D341Med (cell line): ENCODE results near the gene CXCL6.

Experiments used
- DNase-seq: peaks from one replicate; pipeline ENCODE4 v3.0.0; 2012; ENCODE audit warnings: low spot score

The CXCL6 gene

DNA sequence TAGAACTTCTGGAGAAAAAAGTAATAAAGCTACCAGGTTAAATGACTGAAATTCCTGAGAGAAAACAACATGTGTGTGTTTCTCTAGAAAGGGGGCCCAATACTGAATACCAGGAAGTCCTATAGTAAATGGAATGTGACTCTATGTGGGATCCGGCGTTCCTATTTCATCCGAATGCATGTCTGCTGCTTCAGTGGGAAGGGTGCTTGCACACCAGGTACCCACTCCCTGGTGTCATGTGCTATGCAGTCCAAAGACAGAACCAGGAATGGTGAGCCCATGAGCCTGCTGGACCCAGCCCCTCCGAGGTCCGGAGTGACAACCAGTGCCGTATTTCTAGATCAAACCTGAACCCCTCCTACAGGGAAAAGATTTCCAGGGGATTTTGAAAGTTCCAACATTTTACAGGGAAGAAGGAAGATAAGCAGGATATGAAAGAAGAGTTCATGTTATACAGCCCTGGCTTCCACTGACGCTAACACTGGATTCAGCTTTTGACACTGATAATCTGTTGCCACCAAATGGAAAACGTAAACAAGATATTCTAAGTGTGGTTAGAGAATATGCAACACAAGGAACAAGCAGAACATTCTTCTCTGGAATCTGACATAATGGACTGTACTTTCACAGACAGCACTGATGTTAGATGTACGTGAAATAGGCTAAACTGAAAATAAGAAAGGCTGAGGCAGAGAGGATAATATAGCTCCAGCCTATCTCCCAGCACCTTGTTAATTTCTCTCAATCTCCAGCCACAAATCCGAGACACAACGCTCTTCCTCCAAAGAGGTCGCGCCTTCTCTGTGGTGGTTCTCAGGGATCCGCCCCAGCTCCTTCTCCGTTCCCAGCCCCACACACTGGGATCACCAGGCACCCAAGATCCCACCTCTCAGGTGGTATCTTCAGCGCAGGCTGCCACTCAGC, 32.0 kb downstream of the CXCL6 start:
- DNase-seq = no peak

GRCh38 chr4:73869130-73870055, 32.9 kb downstream of the CXCL6 start, which contains the start of gene CXCL1:
Gene CXCL1 (plus strand): TSS chr4:73869393. CDS start chr4:73869471, 78 bp downstream.
- DNase-seq = peak; percentile 44

- DNase-seq = no peak
Measured at GRCh38 chr4:73870260-73870659, 33.8 kb downstream of the CXCL6 start.

GRCh38 chr4:73870768-73871167, 34.3 kb downstream of the CXCL6 start:
- DNase-seq = no peak

DNA sequence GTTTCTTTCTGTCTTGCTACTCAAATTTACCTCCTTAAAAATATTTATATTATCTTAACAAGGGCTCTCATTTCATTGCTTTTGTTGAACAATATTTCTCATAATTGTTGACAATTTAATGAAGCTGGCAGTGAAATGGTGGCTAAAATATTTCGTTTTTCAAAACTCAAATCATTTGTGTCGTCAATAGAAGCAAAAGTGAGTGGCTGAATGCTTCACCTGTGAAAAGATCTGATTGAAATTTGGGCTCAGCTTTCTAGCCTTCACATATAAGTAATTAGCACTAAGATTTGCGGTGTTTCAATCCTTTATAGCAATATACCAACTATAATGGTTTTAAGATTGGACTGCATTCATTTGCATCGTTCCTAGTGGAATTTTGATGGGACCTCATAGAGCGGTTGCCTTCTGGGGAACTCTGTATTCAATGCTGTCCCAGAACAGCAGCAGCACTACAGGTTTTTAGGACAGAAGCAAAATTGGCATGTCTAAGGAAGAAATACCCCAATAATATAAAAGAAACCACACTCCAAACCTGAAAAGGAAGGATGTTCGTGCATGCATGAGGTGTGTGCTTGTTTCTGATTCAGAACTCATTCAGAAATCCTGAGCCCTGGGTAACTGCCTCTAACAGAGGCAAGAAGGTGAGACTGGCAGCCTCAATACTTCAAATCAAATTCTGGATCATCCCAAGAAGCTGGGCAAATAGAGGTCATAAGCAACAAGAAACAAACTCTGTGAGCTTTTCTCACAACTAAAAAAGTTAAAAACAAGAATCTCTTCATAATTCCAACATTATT, 35.2 kb downstream of the CXCL6 start:
- no peak for DNase-seq

DNA sequence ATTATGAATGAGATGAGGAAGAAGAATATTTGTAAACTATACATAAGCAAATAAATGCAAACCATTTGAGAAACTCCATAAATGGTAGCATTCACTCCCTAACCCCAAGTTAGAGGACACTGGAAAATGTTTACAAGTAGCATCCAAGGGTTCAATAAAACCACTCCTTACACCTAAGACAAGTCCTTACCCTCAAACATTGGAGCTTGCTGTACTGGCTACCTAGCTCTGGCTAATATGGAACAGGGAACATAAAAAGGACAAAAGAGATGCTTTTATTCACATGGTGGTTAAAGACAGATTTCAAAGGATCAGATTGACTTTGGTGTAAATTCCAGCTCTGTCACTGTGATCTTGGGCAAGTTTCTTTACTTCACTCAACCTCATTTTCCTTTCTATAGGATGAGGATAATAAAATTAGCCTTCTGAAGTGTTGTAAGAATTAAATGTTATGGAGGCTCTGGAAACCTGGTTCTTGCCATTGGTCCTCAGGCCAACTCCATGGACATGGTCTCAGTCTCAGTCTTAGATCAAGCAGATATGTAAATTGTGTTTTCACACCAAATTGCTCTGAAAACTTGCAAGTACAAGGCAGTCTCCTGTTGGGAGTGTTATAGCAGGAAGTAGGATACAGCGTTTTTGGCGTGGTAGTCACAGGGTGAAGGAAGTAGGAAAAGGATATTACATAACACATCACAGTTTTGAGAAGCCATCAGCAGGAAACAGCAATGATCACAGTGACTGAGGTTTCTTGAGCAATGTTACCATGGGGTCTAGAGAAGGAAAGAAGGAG, 36.0 kb downstream of the CXCL6 start:
- DNase-seq = no peak

- no peak for DNase-seq
Measured at GRCh38 chr4:73874386-73874785, 37.9 kb downstream of the CXCL6 start.

DNA sequence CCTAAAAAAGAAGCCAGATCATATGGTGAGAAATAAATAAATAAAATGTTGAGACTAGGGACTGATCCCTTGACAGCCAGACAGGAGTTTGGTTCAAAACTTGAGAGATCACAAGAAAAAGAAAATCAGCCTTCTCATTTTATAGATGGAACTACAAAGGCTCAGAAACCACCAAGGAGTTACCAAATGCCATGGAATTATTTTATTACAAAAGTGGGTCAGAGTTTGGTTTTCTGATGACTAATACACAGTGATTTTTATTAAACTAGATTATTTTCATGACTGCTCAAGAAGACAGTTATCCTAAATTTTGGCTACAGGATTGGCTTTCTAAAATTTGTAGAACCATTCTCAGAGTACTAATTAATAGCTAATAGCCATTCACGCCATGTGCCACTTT, 38.9 kb downstream of the CXCL6 start:
- no peak for DNase-seq

GRCh38 chr4:73883306-73883705, 46.8 kb downstream of the CXCL6 start:
- DNase-seq = no peak

- DNase-seq = no peak
Measured at GRCh38 chr4:73885574-73886267, 49.2 kb downstream of the CXCL6 start.
